NCI-H524 treated with DMSO at 0.1 percent for 48 hours (cell line): Measurements from ENCODE around the gene SFN.
"Not testable (repeated sequence)": the region's sequence is repeated elsewhere in the genome, so short reads cannot be mapped to it uniquely, and the experiment has no call there.

Source experiments
- DNase-seq: peaks from one replicate; lab custom pipeline; 2025; lab: John Stamatoyannopoulos, UW

SFN gene

GRCh38 chr1:26862781-26863684 lies at the start of gene SFN:
Gene SFN (plus strand): TSS chr1:26863149. CDS start chr1:26863213, 64 bp downstream.
- DNase-seq, result no peak

- no peak for DNase-seq
These were observed 48.6 kb upstream of the SFN start for GRCh38 chr1:26814377-26814776.

- DNase-seq, result no peak
These were observed 48.1 kb upstream of the SFN start for GRCh38 chr1:26814893-26815292.

- DNase-seq, result no peak
These were observed 42.1 kb upstream of the SFN start for GRCh38 chr1:26820784-26821269.

- DNase-seq, result no peak
These were observed 40.1 kb upstream of the SFN start for GRCh38 chr1:26822737-26823395.

- DNase-seq, result no peak
These were observed 38.2 kb upstream of the SFN start for GRCh38 chr1:26824731-26825130.

GRCh38 chr1:26826261-26827105 lies 36.5 kb upstream of the SFN start, which contains the start of gene ZDHHC18:
Gene ZDHHC18 (plus strand): TSS chr1:26826688. CDS start chr1:26826805, 117 bp downstream.
- no peak for DNase-seq

- no peak for DNase-seq
These were observed 35.8 kb upstream of the SFN start for GRCh38 chr1:26827106-26827604.

- DNase-seq, result no peak
These were observed 35.3 kb upstream of the SFN start for GRCh38 chr1:26827663-26828062.

- no peak for DNase-seq
These were observed 34.4 kb upstream of the SFN start for GRCh38 chr1:26828411-26828991.

GRCh38 chr1:26829184-26829911 lies 33.6 kb upstream of the SFN start:
- no peak for DNase-seq

GRCh38 chr1:26831059-26831458 lies 31.9 kb upstream of the SFN start:
- no peak for DNase-seq

- DNase-seq, result no peak
These were observed 31.3 kb upstream of the SFN start for GRCh38 chr1:26831546-26832248.

- no peak for DNase-seq
These were observed 30.5 kb upstream of the SFN start for GRCh38 chr1:26832249-26832960.

GRCh38 chr1:26833432-26834405 lies 29.2 kb upstream of the SFN start:
- no peak for DNase-seq

GRCh38 chr1:26837665-26838064 lies 25.3 kb upstream of the SFN start:
- DNase-seq, result not testable (repeated sequence)

- no peak for DNase-seq
These were observed 24.2 kb upstream of the SFN start for GRCh38 chr1:26838474-26839338.
